GM21619 (cell line): ENCODE measurements around the gene ISLR.

Experiments
- ATAC-seq: cut with Tn5 transposase; IDR thresholded peaks from one replicate; pipeline ENCODE4 v1.9.1; 2021; ENCODE audit not compliant: unreplicated experiment

The ISLR gene

DNA sequence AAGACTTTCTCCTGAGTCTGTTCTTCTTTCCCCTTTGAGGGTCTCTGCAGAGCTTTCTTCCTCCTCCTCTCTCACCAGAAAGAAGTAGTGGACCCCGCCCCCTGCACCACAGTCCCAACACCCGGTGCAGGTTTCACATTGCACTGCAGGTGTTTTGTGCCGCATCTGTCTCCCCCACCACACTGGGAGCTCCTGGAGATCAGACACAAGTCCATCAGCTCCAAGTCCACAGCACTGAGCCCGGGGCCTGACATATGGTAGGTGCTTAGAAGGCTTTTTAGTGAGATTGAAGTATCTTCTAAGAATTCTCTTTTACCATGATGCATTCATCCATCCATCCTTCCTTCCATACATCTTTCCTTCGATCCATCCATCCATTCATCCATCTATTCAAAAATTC is 19.2 kb downstream of the ISLR start:
- ATAC-seq = no peak

- no peak for ATAC-seq
Observed at GRCh38 chr15:74193299-74193718, 19.8 kb downstream of the ISLR start.

- no peak for ATAC-seq
Observed at GRCh38 chr15:74193905-74194304, 20.4 kb downstream of the ISLR start.

DNA sequence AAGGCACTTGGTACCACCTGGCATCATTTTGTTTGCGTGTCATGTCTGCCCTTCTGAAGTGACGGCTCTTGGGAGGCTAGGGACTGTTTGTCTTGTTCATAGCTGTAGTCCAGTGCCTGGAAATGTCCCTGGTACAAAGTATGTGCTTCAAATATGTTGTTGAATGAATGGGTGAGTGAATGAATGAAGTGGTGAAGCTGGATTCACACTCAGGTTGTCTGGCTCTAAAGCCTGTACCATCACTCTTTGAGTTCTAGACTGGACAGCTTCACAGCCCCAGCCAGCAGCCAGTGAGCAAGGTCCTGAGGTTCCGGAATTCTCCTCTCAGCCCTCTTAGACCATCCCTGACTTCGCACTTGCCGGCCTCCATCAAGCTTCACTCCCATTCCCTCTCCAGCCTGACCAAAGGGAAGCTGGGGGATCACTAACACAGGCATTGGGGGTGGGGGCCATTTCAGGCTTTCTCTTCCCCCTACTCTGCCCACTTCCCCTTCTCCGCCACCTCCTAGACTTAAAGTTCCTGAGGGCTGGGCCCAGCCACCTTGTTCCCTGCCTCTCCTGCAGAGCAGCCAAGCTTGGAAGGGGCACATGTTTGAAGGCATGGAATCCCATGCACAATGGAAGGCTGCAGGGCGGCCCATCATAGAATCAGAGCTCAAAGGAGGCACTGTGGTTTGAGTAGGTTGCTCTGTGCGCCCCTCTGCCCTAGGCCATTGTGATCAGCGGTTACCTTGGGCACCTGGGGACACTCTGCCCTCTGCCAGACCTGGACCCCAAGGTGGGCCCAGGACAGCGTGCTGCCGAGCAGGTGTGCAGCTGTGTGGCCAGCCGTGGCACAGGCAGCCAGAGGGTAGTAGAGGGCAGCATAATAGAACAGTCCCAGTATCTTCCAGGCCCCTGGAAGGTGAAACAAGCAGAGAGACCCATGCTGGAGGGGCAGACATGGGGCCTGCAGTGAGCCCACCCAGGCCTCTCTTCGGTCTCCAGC is 21.4 kb downstream of the ISLR start:
- no peak for ATAC-seq

- no peak for ATAC-seq
Observed at GRCh38 chr15:74196175-74196574, 22.7 kb downstream of the ISLR start.

DNA sequence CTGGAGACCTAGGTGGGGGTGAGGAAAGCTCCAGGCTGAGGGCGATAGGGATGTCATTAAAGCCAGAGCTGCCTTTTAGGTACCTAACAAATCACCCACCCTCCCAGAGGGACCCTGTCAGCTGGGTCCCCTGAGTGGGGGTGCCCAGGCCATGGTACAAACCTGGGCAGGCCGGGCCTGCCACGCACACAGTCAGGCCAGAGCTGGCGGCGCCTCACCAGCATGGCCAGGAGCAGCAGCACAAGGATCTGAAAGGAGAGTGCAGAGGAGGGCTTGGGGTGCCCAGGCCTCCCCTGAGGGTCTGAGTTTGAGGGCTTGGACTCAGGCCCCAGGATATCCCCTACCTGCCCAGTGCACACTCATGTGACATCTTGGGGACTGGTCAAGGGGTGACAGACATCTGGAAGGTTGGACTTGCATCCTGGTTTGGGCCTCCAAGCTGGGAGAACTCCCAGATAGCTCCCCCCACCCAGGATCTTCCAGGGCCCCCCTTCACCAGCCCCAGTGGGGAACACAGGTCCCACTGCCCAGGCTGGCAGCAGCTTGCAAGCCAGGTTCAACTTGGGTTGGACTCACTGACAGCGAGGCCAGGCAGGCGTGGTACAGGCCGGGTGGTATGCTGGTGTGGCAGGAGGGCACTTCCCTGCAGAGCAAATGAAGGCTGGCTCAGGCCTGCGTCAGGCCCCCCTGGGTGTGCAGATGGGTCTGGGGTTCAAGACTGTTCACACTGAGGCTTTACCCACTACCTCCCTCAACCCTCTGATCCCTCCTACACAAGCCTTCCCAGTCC is 23.9 kb downstream of the ISLR start:
- ATAC-seq = no peak

- no peak for ATAC-seq
Observed at GRCh38 chr15:74199297-74199652, 25.8 kb downstream of the ISLR start.

GRCh38 chr15:74200412-74200815 is 26.9 kb downstream of the ISLR start:
- no peak for ATAC-seq

- no peak for ATAC-seq
Observed at GRCh38 chr15:74200871-74201419, 27.4 kb downstream of the ISLR start.

DNA sequence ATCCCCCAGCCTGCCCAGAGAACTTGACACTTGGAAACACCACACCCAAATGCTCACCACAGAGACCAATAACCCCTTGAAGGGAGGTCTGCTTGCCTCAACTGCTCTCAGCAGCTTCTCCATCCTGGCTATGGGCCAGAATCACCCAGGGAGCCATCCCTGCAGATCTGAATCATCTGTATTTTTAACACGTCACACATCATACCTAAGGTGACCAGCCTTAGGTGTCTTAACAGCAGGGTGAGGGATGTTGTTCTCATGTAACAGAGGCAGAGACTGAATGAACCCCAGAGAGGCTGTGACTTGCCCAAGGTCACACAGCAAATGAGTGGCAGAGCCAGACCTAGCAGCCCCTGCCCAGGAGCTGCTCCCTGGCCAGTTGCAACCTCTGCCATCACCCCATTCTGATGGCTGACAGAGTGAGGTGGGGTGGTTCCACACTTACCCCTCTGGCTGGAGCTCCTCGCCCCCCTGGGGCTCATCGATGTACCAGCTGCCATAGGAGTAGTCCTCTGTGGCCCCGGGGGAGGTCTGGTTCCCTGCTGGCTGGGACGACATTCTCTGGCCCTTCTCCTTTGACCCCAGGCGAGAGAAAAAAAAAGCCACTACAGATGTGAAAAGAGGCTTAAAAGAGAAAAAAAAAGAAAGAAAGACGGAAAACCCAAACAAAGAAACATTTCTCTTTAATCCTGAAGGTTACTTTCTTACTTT is 28.4 kb downstream of the ISLR start:
- ATAC-seq = no peak

DNA sequence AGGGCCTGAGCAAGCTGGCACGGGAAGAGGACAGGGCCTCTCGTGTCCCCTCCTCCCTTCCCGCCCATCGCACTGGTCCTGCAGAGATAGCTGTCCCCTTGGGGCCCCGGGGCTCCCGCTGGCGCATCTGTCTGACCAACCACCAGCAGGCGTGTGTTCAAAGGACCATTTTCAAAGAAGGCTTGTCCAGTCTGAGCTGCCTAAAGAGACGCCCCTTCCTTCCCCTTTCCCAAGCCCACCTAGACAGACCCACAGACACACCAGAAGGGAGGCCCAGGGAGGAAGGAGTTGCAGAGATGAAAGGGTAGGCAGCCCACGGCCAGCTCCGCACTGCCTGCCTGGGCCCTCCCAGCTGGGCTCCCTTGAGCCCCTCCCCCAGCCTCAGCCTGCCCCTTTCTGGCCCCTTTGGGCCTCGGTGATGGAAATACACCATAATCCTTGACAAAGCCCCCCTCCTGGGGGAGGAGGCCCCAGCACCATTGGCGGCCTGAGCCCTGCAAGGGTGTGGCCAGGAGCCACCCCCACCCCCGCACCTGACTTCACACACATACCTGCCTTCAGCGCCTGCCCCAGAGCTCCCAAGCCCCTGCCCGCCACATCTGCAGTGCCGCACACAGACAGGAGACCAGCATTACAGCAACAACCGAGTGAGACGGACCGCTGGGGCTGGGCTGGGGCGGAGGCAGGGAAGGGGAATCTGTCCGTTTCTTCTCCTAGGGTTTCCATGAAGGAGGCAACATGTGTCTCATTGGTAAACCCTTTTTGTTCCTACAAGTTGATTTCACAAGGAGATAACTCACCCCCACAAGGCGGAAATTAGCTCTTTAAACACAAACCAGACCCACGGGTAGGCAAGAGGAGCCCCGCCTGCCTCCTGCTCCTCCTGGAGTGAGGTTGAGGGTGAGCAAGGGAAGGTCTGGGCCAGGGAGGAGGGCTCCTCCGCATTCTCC is 29.2 kb downstream of the ISLR start, which contains the start of gene STRA6:
STRA6 (minus strand) TSS at position 336 of the 950 bp plus-strand sequence. CDS start 520 bp downstream, outside the sequence.
- ATAC-seq = no peak

- ATAC-seq = no peak
Observed at GRCh38 chr15:74203914-74204431, 30.5 kb downstream of the ISLR start.

- no peak for ATAC-seq
Observed at GRCh38 chr15:74205582-74205947, 32.1 kb downstream of the ISLR start.

- no peak for ATAC-seq
Observed at GRCh38 chr15:74206801-74207281, 33.3 kb downstream of the ISLR start.

DNA sequence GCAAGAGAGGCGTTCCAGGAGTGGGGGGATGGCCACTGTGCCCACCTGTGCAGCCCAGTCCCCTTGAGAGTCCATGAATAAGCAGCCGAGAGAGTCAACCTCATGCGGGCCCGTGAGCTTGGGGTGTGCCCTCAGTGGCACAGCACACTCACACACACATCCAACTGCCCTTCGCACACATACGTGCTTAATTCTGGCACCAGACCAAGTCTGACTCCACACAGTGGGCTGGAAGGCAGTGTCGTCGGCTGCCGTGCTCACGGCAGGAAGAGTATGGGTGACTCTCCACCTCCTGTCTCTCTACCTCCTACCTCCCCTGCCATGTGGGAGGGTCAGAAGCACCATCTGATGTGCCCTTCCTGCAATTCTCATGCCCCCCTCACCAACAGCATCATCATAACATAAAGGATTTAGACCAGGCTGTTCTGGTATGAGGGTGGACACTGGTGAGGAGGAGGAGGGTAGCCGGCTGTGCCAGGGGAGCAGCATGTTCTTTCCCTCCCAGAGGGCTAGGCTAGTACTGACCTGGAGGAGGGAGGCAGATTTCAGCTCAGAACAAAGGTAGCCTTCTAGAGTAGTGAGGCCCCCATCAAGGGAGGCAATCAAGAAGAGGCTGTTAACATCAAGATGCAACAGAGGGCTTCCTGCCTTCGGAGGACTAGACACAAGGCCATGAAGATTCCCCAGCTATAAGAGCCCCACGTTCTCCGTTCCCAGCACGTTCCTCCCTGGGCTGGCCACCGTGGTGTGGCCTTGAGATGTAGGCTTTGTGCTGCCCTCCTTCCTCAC is 34.3 kb downstream of the ISLR start:
- no peak for ATAC-seq

GRCh38 chr15:74208496-74208895 is 35.0 kb downstream of the ISLR start:
- ATAC-seq = no peak

DNA sequence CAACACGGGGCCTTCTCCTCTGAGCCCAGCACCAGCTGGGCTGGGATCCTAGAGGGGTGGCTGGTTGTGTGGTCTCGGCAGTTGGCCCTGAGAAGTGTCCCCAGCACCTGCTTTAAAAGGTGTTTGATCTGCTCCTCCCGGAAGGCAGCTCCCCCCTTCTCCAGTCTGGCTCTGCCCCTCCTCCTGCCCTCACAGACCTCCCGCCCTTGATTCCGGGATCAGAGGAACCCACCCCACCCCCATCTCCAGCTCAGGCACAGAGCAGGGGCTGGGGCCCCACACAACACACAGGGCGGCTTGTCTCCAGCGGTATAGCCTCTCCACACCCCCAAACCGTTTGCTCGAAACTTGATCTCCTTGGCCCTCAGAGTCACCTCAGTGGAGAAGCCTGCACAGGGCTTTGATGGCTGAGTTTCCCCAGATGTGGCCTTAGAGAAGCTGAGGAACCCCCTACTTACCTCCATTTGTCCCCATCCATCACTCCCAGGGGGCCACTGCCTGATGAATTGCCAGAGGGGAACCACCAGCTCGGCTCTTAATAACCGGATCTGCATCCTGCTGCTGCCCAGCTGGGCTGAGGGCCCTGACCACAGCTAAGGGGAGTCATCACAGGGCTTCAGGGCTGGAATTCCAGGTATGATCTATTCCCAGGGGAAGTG is 35.5 kb downstream of the ISLR start:
- no peak for ATAC-seq

DNA sequence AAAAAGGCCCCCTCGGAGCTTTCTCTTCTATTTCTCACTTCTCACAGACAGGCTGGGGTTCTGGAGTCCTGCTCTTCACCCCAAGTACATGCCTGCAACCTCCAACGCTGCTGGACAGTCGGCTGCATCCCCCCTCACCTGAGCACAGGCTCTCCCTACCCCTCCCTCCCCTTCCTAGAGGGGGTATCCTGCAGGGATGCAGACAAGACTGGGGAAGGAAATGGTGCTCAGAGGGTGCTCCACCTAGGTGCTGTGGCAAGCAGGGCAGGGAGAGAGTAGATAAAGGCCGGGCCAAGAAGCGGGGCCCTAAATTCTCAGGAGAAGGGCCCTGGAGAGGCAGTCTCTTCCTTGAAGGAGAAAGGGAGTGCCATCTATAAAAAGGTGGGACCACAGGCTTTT is 36.0 kb downstream of the ISLR start:
- no peak for ATAC-seq
